Stimulated activated CD4-positive, alpha-beta T cell treated with anti-CD3 and anti-CD28 coated beads, TNF-alpha, amount 100 ng/mL, for 24 hours (primary cell): ENCODE data around the gene FLNC.

Experiments used
- DNase-seq, 3 experiments: peaks; one replicate each; pipeline ENCODE4 v3.0.0-alpha.2; 2020; ENCODE audit warnings: low read depth in 3 of 3

FLNC gene

DNA sequence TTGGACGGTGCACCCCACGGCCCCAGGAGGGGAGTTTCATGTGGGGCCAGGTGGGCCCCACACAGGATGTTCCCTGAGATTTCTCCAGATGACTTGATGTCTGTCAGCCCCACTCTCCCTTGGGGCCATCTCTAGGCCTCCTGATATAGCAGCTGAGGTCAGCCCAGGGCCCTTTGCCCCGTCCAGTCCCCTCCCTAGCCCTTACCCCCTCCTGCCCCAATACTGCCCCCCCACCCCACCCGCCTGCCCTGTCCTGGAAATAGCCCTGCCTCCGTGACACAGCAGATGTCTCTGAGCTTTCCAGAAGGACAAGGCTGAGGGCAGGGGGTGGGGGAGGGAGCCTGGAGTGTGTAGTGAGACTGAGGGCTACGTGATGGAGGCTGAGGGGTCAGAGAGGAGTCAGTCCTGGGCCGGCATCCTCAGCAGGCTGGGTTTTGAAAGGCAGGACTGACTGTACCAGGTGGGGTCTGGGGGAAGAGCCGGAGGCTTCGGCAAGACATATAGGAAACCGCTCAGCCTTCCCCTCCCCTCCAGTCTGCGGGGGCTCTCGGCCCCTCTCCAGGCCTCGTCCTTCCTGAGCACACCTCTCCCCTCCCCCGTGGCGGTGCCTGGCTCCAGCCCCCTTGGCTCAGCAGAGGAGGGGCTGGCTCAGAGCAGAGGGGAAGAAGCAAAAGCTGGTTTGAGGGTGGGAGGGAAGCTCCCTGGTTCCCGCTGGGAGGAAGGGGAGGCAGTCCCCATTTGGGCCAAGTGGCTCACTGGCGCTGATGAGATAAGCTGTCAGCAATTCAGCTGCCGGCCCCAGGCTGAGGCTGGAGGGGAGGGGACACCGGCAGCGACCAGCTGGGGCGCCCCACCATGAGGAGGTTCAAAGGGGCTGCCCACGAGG lies 2.0 kb downstream of the FLNC start:
- no peak for DNase-seq

DNA sequence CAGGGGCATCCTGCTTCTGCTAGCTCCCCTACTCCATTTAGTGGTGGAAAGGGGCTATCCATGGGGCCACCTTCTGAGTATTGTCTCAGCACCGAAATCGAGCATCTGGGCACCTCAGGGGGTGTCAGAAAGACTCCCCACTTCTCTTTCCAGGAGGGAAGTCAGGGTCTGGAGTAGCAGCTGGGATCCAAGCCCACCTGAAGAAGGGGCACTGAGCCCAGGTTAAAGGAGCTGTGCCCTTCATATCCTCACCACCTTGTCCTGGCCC lies 2.6 kb downstream of the FLNC start:
- no peak for DNase-seq

DNA sequence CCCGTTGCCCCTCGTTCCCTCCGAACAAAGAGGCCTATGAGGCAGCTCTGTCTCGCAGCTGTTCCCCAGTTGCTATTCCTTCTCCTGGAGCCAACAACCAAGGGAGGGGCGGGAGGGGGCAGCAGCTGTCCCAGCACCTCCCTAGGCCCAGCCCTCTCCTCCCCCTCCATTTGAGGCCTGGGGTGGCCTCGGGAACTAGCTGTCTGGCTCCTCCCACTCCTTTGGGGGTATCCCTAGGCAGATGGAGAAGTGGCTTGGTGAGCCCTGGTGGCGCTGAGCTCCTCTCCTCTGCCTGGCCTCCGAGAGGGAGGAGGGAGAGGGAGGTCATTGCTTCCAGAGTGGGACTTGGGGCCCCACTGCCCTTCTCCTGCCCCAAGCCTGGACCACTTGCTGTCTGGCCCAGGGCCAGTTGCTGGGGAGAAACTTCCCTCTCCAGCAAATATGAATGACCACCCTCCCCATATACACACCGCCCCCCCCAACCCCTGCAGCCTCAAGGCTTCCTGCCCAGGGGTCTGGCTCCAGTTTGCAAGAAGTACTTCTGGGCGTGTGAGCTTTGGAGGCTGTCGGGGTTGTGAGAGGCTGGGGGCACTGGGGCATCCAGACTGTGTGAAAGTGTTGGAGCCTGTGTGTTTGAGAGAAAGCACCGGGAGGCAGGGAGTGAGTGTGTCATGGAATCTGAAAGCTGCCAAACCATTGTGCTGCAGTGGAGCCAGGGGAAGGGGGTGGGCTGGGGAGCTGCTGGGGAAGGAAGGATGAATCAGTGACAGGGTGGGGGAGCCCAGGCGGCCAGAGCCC lies 3.1 kb downstream of the FLNC start:
- no peak for DNase-seq

DNA sequence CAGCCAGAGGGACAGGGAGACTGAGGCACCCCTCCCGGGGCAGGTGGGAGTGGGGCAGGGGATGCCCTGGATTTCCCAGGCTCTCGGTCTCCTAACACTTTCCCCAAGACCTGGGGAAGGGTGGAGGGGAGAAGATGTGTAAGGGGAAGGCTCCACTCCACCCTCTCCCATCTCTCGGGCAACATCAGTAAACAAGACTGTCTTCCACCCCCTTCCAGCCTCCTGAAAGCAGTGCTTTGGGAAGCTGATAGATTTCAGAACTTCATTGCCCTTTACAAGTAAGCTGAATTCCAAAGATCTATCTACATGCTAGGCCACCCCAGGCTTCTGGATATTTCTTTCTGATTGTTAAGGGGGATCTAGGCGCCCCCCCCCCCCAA lies 3.7 kb downstream of the FLNC start:
- no peak for DNase-seq

DNA sequence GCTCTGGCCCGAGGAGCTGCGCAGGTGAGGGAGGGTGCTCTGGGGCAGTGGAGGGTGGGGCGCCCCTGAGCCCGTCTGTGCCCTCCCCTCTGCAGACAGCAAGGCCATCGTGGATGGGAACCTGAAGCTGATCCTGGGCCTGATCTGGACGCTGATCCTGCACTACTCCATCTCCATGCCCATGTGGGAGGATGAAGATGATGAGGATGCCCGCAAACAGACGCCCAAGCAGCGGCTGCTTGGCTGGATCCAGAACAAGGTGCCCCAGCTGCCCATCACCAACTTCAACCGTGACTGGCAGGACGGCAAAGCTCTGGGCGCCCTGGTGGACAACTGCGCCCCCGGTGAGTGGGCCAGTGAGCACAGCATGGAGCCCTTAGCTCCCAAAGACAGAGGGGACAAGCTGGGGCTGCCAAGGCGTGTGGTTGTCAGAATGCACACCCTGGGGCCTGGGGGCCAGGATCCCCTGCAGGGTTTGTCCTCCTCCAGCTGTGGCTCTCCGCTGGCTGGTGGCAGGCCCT lies 5.1 kb downstream of the FLNC start:
- no peak for DNase-seq

DNA sequence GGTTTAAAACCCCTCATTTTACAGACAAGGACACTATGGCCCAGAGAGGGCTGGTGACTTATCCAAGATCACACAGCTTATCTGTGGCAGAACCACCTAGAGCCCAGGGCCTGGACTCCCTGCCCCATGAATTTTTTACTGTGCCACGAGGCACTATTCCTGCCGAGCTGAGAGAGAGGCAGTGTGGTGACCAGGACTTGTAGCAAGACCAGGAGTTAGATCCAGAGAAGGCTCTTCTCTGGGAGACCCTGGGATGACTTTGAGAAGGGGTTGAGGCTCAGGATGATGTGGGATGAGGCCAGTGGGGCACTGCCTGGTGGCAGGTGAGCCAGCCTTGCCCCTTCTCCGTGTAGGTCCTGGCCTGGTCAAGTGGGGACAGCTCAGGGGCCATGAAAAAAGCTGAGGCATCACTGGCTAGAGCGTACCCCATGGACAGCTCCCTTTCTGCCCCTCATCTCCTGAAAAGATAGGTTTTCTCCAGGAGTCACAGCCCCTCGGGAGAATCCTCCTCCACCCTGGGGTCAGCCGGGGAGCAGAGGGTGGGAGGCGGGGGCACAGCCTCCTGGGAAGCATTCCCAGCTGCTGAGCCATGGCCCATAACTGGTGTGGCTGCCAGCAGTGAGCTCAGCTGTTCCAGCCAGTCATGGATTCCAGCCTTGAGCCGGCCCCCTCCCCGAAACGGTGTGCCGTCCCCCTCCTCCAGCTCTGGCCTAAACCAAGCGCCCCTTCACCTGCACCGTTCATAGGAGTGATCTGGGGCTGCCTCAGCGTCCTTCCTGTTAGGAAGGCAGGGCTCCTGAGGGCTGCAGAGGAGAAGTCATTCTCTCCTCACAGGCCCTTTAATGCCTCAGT lies 5.8 kb downstream of the FLNC start:
- no peak for DNase-seq

DNA sequence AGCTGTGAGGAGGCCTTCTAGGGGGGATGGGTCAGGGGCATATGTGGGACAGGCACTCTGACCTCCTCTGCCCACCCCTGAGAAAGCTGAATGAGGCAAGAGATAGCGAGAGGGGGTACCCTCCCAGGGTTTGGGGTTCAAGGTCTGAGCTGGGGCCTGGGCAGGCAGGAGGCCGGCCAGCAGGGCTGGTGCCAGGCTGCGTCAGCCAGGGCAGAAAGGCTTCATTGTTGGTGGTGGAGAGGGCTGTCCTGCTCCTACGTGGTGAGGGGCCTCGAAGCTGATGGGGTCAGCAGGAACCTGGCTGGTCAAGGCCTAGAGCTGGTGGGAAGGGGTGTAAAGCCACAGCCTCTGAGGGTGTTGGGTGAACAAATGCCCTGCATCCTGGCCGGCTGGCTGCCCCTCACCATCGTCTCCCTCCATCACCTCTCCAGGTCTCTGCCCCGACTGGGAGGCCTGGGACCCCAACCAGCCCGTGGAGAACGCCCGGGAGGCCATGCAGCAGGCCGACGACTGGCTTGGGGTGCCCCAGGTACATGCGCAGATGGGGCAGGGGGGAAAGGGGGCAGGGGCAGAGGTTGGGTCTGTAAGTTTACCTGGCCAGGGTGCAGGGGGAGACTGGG lies 6.6 kb downstream of the FLNC start:
- no peak for DNase-seq

DNA sequence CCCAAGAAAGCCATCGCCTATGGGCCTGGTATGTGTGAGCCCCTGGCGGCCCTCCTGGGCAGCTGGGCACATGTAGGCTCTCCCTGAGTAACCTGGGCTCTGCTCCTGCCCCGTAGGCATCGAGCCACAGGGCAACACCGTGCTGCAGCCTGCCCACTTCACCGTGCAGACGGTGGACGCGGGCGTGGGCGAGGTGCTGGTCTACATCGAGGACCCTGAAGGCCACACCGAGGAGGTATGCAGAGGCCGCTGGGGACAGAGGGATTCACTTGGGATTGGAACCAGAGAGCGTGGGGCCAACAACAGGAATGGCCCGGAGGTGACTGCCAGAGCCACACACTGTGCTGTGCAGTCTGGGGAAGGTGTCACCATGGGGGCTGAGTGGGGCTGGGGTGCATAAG lies 7.3 kb downstream of the FLNC start:
- no peak for DNase-seq

DNA sequence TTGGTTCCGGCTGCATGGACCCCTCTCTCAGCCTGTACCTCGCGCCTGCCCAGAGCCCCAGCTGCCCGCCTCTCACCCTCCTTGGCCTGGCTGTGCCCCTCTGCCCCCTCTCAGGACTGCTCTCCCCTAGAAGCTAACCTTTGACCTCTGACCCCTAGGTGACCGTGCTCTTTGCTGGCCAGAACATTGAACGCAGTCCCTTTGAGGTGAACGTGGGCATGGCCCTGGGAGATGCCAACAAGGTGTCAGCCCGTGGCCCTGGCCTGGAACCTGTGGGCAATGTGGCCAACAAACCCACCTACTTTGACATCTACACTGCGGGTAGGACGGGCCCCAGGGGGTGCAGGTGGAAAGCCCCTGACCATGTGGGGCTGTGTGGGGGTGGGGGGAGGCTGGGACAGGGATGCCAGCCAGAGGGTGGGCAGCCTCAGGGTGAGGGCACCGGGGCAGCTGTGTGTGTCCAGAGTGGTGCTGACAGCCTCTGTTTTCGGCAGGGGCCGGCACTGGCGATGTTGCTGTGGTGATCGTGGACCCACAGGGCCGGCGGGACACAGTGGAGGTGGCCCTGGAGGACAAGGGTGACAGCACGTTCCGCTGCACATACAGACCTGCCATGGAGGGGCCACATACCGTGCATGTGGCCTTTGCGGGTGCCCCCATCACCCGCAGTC lies 8.0 kb downstream of the FLNC start:
- DNase-seq: no peak

DNA sequence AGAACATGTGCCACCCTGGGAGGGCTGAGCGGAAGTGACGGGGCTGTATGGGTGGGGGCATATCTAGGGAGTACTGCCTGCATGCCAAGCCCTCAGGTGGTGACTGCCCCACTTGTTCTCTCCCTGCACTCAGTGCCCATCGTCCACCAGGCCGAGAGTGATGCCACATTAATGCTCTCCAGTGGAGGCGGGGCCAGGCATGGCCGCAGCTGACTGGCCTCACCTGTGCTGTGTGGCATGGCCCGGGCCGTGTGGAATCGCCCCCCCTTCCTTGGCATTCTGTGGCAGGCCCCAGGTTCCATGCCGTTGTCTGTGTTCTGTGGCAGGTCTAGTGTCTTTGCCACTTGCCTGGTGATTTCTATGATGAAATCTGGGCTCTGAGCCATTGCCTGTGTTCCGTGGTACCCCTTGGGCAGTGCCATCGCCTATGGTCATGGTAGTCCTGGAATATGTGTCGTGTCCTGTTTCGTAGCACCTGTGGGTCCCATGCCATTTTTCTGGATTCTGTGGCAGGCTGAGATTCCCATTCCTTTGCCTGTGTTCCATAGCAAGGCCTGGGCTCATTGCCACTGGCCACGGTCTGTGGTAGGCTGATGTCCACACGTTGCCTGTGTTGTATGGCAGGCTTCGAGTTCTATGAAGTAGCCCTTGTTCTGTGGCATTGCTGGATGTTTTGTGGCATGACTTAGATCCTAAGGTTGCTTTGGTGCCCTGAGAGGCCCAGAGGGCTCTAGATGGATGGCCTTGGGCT lies 8.9 kb downstream of the FLNC start:
- no peak for DNase-seq

DNA sequence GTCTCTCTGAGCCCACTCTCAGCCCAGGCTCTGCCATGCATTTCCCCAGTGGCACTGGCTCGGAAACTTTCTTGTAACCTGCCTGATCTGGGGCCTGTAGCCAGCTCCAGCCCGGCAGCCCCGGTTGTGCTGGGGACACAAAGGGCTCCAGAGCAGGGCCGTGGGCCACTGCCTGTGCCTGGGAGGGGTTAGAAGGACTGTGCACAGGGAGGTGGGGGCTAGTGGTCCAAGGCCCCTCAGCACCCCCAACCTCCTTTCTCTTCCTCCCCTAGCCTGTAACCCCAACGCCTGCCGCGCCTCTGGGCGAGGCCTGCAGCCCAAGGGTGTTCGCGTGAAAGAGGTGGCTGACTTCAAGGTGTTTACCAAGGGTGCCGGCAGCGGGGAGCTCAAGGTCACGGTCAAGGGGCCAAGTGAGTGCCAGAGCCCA lies 9.6 kb downstream of the FLNC start:
- DNase-seq: no peak

DNA sequence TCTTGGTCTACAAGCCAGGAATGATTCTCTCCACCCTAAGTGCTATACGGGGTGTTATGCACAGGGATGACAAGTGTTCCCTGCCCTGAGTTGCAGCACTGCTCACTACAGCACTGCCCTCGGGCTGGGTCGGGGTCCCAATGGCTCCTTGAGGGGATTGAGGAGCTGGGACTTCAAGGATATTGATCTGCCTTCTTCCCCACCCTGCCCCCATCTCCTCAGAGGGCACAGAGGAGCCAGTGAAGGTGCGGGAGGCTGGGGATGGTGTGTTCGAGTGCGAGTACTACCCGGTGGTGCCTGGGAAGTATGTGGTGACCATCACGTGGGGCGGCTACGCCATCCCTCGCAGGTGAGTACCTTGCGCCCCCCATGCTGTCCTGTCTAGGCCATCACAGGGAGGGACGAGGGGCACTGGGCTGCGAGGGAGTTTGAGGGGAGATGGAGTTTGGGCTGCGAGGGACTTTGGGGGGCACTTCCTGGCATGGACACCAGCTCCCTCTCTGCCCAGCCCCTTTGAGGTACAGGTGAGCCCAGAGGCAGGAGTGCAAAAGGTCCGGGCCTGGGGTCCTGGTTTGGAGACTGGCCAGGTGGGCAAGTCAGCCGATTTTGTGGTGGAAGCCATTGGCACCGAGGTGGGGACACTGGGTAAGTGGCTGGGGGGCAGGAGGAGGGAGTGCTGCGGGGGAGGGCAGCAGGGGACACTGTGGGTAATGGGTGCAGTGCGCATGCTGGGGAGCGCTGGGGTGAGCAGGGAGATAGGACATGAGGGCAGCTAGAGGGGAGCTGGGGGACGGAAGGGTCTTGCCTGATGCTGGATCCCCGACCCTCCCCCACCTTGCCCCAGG lies 10.3 kb downstream of the FLNC start:
- no peak for DNase-seq

DNA sequence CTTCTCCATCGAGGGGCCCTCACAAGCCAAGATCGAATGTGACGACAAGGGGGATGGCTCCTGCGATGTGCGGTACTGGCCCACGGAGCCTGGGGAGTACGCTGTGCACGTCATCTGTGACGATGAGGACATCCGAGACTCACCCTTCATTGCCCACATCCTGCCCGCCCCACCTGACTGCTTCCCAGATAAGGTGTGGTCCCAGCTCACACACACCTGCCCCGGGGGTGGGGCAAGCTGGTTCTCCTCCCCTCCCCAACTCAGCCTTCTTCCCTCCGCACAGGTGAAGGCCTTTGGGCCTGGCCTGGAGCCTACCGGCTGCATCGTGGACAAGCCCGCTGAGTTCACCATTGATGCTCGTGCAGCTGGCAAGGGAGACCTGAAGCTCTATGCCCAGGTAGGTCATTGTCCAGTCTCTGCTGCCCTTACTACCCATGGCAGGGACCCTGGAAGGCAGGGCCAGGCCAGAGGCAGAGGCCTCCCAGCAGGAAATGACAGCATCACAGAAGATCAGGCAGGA lies 11.0 kb downstream of the FLNC start:
- no peak for DNase-seq

DNA sequence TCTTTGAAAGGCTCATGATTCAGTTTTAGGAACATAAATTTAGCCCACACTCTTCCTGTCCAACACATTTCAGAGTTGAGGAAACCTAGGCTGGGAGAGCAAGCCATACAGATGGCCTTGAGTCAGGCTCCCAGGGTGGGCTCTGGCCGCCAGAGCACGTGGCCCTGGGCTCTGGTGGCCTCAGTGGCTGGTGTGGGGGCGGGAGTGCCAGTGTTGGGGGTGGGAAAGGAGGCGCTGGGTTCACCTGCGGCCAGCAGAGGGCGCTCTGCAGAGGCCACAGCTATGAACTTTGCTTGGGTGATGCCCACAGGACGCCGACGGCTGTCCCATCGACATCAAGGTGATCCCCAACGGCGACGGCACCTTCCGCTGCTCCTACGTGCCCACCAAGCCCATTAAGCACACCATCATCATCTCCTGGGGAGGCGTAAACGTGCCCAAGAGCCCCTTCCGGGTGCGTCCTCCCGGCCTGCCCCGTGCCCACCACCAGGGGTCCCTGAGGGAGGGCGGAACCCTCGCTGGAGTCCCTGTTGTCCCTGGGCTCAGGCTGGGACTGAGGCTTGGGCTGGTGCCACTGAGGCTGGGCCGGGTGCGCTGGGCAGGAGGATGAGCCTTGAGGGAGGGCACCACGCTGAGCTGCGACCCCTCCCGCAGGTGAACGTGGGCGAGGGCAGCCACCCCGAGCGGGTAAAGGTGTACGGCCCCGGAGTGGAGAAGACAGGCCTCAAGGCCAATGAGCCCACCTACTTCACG lies 11.9 kb downstream of the FLNC start:
- peak; percentile 16 to 61 (median 18) for DNase-seq

DNA sequence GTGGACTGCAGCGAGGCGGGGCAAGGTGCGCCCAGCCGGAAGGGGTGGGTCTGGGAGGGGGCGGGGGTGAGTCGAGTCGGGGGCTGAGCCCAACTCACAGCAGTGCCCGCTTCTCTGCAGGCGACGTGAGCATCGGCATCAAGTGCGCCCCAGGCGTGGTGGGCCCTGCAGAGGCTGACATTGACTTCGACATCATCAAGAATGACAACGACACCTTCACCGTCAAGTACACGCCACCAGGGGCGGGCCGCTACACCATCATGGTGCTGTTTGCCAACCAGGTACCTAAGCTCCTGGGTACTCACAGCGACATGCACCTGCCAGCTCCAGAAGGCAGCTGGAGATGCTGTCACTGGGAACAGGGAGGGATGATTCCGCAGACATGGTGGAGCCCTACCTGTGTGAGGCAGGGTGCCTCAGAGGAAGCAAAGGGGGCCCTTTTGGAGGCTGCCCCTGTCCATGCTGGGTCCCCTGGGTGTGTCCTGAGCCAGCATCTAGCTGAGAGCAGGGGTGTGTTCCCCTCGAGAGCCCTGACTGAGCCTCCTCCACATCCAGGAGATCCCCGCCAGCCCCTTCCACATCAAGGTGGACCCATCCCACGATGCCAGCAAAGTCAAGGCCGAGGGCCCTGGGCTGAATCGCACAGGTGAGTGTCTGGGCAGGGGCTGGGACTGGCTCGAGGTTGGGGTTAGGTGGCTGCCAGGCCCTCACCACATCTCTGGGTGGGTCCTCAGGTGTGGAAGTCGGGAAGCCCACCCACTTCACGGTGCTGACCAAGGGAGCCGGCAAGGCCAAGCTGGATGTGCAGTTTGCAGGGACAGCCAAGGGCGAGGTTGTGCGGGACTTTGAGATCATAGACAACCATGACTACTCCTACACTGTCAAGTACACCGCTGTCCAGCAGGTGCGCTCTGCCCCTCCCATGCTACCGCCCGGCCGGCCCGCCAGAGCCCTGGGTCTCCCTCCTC lies 12.8 kb downstream of the FLNC start:
- DNase-seq: no peak

DNA sequence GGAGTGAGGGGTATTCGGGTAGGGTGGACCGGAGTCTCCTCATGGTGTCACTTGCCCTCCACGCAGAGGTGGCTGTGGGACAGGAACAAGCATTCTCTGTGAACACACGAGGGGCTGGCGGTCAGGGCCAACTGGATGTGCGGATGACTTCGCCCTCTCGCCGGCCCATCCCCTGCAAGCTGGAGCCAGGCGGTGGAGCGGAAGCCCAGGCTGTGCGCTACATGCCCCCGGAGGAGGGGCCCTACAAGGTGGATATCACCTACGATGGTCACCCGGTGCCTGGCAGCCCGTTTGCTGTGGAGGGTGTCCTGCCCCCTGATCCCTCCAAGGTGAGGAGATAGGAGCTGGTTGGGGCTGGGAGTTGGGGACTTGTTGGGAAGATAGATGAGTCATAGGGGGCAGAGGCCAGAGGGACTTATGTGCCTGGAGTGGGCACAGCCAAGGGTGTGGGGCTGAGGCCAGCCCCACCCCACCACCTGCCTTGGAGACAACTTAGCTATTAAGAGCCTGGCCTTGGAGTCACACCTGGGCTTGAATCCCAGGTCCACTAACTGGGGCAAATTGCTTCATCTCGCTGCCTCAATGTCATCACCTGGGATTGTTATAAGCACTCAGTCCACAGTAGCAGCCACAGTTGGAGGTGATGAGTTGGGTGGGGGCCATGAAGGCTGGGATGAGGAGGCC lies 13.9 kb downstream of the FLNC start:
- no peak for DNase-seq
